ENCODE results near the gene SELPLG. TPM values are rescaled to one million over a fixed set of nuclear protein-coding genes. Genes with fewer than 3 reads are reported as not detected.

The SELPLG gene
- total and polyA plus RNA-seq, 4 donors = 2.1 to 9.6 (median 4.8) TPM

GRCh38 chr12:108585864-108586263 lies 47.8 kb downstream of the SELPLG start (continued):
- TF ChIP-seq HNF4G (IDR thresholded peaks at IDR 0.05) (no peak), RAD21 (IDR thresholded peaks at IDR 0.05) (no peak), ATF3 (IDR thresholded peaks at IDR 0.05) (no peak), NR2F2 (IDR thresholded peaks at IDR 0.05) (no peak)
- TF ChIP-seq, protein P1, sequence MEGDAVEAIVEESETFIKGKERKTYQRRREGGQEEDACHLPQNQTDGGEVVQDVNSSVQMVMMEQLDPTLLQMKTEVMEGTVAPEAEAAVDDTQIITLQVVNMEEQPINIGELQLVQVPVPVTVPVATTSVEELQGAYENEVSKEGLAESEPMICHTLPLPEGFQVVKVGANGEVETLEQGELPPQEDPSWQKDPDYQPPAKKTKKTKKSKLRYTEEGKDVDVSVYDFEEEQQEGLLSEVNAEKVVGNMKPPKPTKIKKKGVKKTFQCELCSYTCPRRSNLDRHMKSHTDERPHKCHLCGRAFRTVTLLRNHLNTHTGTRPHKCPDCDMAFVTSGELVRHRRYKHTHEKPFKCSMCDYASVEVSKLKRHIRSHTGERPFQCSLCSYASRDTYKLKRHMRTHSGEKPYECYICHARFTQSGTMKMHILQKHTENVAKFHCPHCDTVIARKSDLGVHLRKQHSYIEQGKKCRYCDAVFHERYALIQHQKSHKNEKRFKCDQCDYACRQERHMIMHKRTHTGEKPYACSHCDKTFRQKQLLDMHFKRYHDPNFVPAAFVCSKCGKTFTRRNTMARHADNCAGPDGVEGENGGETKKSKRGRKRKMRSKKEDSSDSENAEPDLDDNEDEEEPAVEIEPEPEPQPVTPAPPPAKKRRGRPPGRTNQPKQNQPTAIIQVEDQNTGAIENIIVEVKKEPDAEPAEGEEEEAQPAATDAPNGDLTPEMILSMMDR (IDR thresholded peaks at IDR 0.05; ENCODE audit: low read depth, low read length, missing input control) = no peak

GRCh38 chr12:108584456-108585065 lies 49.1 kb downstream of the SELPLG start:
- Histone ChIP-seq H3K4me3 (ENCODE audit: low read depth in 1 of 3, low read length in 3 of 3) (no peak overlapping the region), H3K27me3 (ENCODE audit: control insufficient read depth in 4 of 4, insufficient read depth in 4 of 4, low read length in 3 of 4) (no peaks in the 10 kb centered on the region), H3K36me3 (ENCODE audit: control insufficient read depth in 4 of 4, insufficient read depth in 3 of 4, low read depth in 1 of 4, low read length in 3 of 4) (no peaks in the 10 kb centered on the region), H3K9ac (ENCODE audit: low read depth in 1 of 2, low read length in 2 of 2) (no peak overlapping the region), H3K9me3 (ENCODE audit: control insufficient read depth in 4 of 4, low read length in 3 of 4) (no peaks in the 10 kb centered on the region), H3K4me1 (ENCODE audit: control insufficient read depth in 4 of 4, insufficient read depth in 4 of 4, low read length in 3 of 4) (no peaks in the 10 kb centered on the region), H3K27ac (ENCODE audit: low read depth in 1 of 2, low read length in 2 of 2) (no peak overlapping the region)
- WGBS = 77% methylated on average over 3 of the region's 3 CpGs
- no peak for DNase-seq (ENCODE audit: low spot score)
- TF ChIP-seq SP1 (IDR thresholded peaks at IDR 0.05) (no peak), MAX (IDR thresholded peaks at IDR 0.05) (no peak), FOXA2 (IDR thresholded peaks at IDR 0.05) (no peak), RAD21 (IDR thresholded peaks at IDR 0.05) (no peak), NR2F2 (IDR thresholded peaks at IDR 0.05) (no peak), HNF4G (IDR thresholded peaks at IDR 0.05) (no peak), ATF3 (IDR thresholded peaks at IDR 0.05) (no peak)

GRCh38 chr12:108583991-108584390 lies 49.7 kb downstream of the SELPLG start:
- 57% methylated on average over 7 of the region's 7 CpGs for WGBS
- Histone ChIP-seq H3K9me3 (ENCODE audit: control insufficient read depth in 4 of 4, low read length in 3 of 4) (no peaks in the 10 kb centered on the region), H3K4me1 (ENCODE audit: control insufficient read depth in 4 of 4, insufficient read depth in 4 of 4, low read length in 3 of 4) (no peaks in the 10 kb centered on the region), H3K9ac (ENCODE audit: low read depth in 1 of 2, low read length in 2 of 2) (no peak overlapping the region), H3K27ac (ENCODE audit: low read depth in 1 of 2, low read length in 2 of 2) (no peak overlapping the region), H3K27me3 (ENCODE audit: control insufficient read depth in 4 of 4, insufficient read depth in 4 of 4, low read length in 3 of 4) (no peaks in the 10 kb centered on the region), H3K36me3 (ENCODE audit: control insufficient read depth in 4 of 4, insufficient read depth in 3 of 4, low read depth in 1 of 4, low read length in 3 of 4) (no peaks in the 10 kb centered on the region), H3K4me3 (ENCODE audit: low read depth in 1 of 3, low read length in 3 of 3) (no peak overlapping the region)
- no peak for TF ChIP-seq SP1 (IDR thresholded peaks at IDR 0.05)
- no peak for TF ChIP-seq MAX (IDR thresholded peaks at IDR 0.05)
- no peak for TF ChIP-seq HNF4A (conservative IDR thresholded peaks at IDR 0.05)
- no peak for TF ChIP-seq FOXA1 (IDR thresholded peaks at IDR 0.05)
- no peak for TF ChIP-seq RXRA (IDR thresholded peaks at IDR 0.05)
- no peak for TF ChIP-seq TAF1 (conservative IDR thresholded peaks at IDR 0.05)
- TF ChIP-seq NR2F2 (IDR thresholded peaks at IDR 0.05) = no peak
- TF ChIP-seq EGR1 (IDR thresholded peaks at IDR 0.05; ENCODE audit: low read depth in 2 of 2) = no peak
- TF ChIP-seq RAD21 (IDR thresholded peaks at IDR 0.05) = no peak
- no peak for TF ChIP-seq FOXA2 (IDR thresholded peaks at IDR 0.05)
- TF ChIP-seq, protein P2, sequence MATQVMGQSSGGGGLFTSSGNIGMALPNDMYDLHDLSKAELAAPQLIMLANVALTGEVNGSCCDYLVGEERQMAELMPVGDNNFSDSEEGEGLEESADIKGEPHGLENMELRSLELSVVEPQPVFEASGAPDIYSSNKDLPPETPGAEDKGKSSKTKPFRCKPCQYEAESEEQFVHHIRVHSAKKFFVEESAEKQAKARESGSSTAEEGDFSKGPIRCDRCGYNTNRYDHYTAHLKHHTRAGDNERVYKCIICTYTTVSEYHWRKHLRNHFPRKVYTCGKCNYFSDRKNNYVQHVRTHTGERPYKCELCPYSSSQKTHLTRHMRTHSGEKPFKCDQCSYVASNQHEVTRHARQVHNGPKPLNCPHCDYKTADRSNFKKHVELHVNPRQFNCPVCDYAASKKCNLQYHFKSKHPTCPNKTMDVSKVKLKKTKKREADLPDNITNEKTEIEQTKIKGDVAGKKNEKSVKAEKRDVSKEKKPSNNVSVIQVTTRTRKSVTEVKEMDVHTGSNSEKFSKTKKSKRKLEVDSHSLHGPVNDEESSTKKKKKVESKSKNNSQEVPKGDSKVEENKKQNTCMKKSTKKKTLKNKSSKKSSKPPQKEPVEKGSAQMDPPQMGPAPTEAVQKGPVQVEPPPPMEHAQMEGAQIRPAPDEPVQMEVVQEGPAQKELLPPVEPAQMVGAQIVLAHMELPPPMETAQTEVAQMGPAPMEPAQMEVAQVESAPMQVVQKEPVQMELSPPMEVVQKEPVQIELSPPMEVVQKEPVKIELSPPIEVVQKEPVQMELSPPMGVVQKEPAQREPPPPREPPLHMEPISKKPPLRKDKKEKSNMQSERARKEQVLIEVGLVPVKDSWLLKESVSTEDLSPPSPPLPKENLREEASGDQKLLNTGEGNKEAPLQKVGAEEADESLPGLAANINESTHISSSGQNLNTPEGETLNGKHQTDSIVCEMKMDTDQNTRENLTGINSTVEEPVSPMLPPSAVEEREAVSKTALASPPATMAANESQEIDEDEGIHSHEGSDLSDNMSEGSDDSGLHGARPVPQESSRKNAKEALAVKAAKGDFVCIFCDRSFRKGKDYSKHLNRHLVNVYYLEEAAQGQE (IDR thresholded peaks at IDR 0.05) = no peak
- TF ChIP-seq GABPA (IDR thresholded peaks at IDR 0.05 in 1 of 2, conservative IDR thresholded peaks at IDR 0.05 in 1 of 2) = no peak
- TF ChIP-seq, protein P1 (IDR thresholded peaks at IDR 0.05; ENCODE audit: low read depth, low read length, missing input control) = no peak
- no peak for TF ChIP-seq HNF4G (IDR thresholded peaks at IDR 0.05)
- DNase-seq (ENCODE audit: low spot score) = no peak

Data from liver (tissue), 9 donors.